ENCODE measurements around the gene CCDC170.

GRCh38 chr6:151548201-151548600 lies 54.4 kb downstream of the CCDC170 start:
- TF ChIP-seq CTCF (IDR thresholded peaks at IDR 0.05) (no peak), RCOR1 (IDR thresholded peaks at IDR 0.05; ENCODE audit: low read length) (no peak), TAF1 (IDR thresholded peaks at IDR 0.05; ENCODE audit: borderline replicate concordance, low read depth, low read length) (no peak), MEF2A (IDR thresholded peaks at IDR 0.05; ENCODE audit: borderline replicate concordance, low read depth) (no peak), EP300 (IDR thresholded peaks at IDR 0.05; ENCODE audit: borderline replicate concordance in 1 of 2, low read depth in 1 of 2, low read length in 1 of 2) (no peak), GABPA (IDR thresholded peaks at IDR 0.05; ENCODE audit: low read depth) (no peak), GATA2 (CRISPR knock-in tag; IDR thresholded peaks at IDR 0.05) (no peak), RFX5 (IDR thresholded peaks at IDR 0.05; ENCODE audit: low read length) (no peak)
